ENCODE measurements around the gene PGAM1. TPM values are rescaled to one million over a fixed set of nuclear protein-coding genes. Genes with fewer than 3 reads are reported as not detected.

Gene PGAM1
- total RNA-seq, 1 donor from 2014 or later = 162 TPM

DNA sequence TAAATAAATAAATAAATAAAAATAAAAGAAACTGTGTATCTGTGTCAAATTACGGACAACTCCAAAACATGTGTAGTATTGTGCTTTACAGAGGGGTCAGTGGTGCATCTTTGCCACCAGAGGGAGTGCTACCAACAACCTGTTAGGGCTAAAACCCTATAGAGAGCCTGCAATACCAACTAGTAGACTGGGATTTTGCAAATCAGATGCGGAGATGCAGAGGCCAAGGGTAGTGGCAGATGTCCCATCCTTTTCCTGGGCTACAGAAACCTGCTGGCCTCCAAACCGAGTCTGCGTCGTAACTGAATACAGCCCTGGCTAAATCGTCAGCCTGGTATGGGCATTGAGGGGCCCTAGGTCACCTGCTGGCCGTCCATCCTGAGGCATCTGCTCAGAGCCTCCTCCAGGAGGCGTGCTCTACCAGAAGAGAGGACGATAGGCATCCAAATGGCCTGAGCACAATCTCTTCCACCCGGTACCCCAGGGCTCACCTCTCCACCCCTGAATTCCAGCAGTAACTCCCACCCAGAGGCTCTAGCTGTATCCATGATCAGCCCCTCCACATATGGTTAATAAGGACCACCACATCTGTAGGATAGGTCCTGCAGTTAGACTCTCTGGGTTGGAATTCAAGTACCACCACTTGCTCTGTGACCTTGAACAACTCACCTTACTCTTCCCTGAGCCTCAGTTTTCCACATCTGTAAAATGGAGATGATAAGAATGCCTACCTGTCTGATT is 18.6 kb upstream of the PGAM1 start:
- ATAC-seq (ENCODE audit: low read depth) (peak; percentile 99), DNase-seq (peak; percentile 47)
- Mint-ChIP-seq H3K27ac (no peak overlapping the region), H3K4me3 (peak overlapping the region; percentile 56), H3K36me3 (ENCODE audit: low read depth) (no peaks in the 10 kb centered on the region), H3K4me1 (peaks cover 9% of the 10 kb centered on the region), H3K9me3 (no peaks in the 10 kb centered on the region), H3K27me3 (no peaks in the 10 kb centered on the region)
- ChIA-PET POLR2A (interaction anchor here (0.7 kb wide), 1 partner anchor 12 kb away, joined by 5 read pairs; no protein-coding TSS in a partner anchor), CTCF (interaction anchor here (1.0 to 1.1 kb wide), 2 partner anchors 12 to 20 kb away, joined by 3 to 4 read pairs; no protein-coding TSS in a partner anchor)
- intact Hi-C loops (cut with micrococcal nuclease) = loop anchor here (1.0 kb wide), 6 partner anchors 11 to 324 kb away; partner anchors contain the start of genes EXOSC1, PGAM1 and ZDHHC16
- peak; percentile 42 for TF ChIP-seq CTCF (IDR thresholded peaks at IDR 0.05)

GRCh38 chr10:97407952-97408248 is 18.1 kb upstream of the PGAM1 start:
- no peaks in the 10 kb centered on the region for H3K27me3 Mint-ChIP-seq
- peaks cover 9% of the 10 kb centered on the region for H3K4me1 Mint-ChIP-seq
- intact Hi-C loops (cut with micrococcal nuclease) = loop anchor here (1.0 kb wide), 6 partner anchors 10 to 323 kb away; partner anchors contain the start of genes EXOSC1, PGAM1 and ZDHHC16
- ChIA-PET POLR2A (no interaction called here), CTCF (no interaction called here)
- TF ChIP-seq CTCF (IDR thresholded peaks at IDR 0.05) = no peak
- no peak overlapping the region for H3K4me3 Mint-ChIP-seq
- no peak for ATAC-seq (ENCODE audit: low read depth)
- H3K9me3 Mint-ChIP-seq = no peaks in the 10 kb centered on the region
- H3K36me3 Mint-ChIP-seq (ENCODE audit: low read depth) = no peaks in the 10 kb centered on the region
- H3K27ac Mint-ChIP-seq = no peak overlapping the region
- no peak for DNase-seq

DNA sequence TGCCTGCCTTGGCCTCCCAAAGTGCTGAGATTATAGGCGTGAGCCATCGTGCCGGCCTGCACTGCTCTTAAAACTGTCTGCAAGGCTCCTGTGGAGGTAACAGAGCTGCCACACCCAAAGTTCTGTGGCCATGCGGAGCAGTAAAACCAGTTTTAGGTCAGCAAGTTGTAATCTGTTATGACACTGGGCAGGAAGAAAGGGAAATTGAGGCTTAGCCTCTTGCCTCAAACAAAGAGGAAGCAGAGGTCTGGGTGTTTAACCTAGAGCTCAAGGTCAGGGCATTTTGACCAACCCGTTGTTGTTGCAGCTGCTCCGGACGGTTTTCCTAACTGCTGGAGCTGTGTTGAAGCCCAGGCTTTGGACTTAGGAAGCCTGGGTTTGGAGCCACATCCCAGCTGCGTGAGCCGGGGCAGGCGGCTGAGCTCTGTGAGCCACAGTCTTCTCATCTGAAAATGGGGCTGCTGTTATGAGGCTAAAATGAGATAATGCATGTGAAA is 17.4 kb upstream of the PGAM1 start:
- CTCF ChIA-PET = no interaction called here
- ATAC-seq (ENCODE audit: low read depth) = no peak
- Mint-ChIP-seq H3K4me3 (no peak overlapping the region), H3K4me1 (peaks cover 9% of the 10 kb centered on the region), H3K9me3 (no peaks in the 10 kb centered on the region), H3K36me3 (ENCODE audit: low read depth) (no peaks in the 10 kb centered on the region), H3K27me3 (no peaks in the 10 kb centered on the region), H3K27ac (no peak overlapping the region)
- intact Hi-C loops (cut with micrococcal nuclease) = no loop called here
- no peak for TF ChIP-seq CTCF (IDR thresholded peaks at IDR 0.05)
- no peak for DNase-seq
- POLR2A ChIA-PET = interaction anchor here (0.6 kb wide), 1 partner anchor 16 kb away, joined by 6 read pairs; no protein-coding TSS in a partner anchor

- Mint-ChIP-seq H3K36me3 (ENCODE audit: low read depth) (no peaks in the 10 kb centered on the region), H3K27me3 (no peaks in the 10 kb centered on the region), H3K9me3 (no peaks in the 10 kb centered on the region), H3K4me1 (peaks cover 12% of the 10 kb centered on the region), H3K27ac (no peak overlapping the region), H3K4me3 (no peak overlapping the region)
- CTCF ChIA-PET = no interaction called here
- no peak for DNase-seq
- no peak for TF ChIP-seq CTCF (IDR thresholded peaks at IDR 0.05)
- intact Hi-C loops (cut with micrococcal nuclease) = no loop called here
- POLR2A ChIA-PET = interaction anchor here (0.6 kb wide), 1 partner anchor 9 kb away, joined by 7 read pairs; no protein-coding TSS in a partner anchor
- ATAC-seq (ENCODE audit: low read depth) = no peak
Measured at GRCh38 chr10:97411406-97411805, 14.6 kb upstream of the PGAM1 start.

- intact Hi-C loops (cut with micrococcal nuclease) = no loop called here
- H3K36me3 Mint-ChIP-seq (ENCODE audit: low read depth) = no peaks in the 10 kb centered on the region
- H3K27me3 Mint-ChIP-seq = no peaks in the 10 kb centered on the region
- ATAC-seq (ENCODE audit: low read depth) (no peak), DNase-seq (no peak)
- H3K4me3 Mint-ChIP-seq = no peak overlapping the region
- ChIA-PET CTCF (interaction anchor here (1.0 kb wide), 1 partner anchor 141 kb away, joined by 3 read pairs; no protein-coding TSS in a partner anchor), POLR2A (interaction anchor here (0.7 to 1.7 kb wide), 2 partner anchors 8 to 10 kb away, joined by 4 to 7 read pairs; no protein-coding TSS in a partner anchor)
- no peaks in the 10 kb centered on the region for H3K9me3 Mint-ChIP-seq
- no peak for TF ChIP-seq CTCF (IDR thresholded peaks at IDR 0.05)
- no peak overlapping the region for H3K27ac Mint-ChIP-seq
- H3K4me1 Mint-ChIP-seq = peaks cover 13% of the 10 kb centered on the region
Measured at GRCh38 chr10:97412891-97413304, 13.1 kb upstream of the PGAM1 start.

Measured in activated B cell treated with CpG ODN at 0.5 μM for 24 hours (primary cell).